ENCODE measurements around the gene CDK14. TPM values are rescaled to one million over a fixed set of nuclear protein-coding genes. Genes with fewer than 3 reads are reported as not detected.

Gene CDK14
- total RNA-seq, 1 donor from 2014 or later, result 1.1 TPM

GRCh38 chr7:91025906-91026390, 429.8 kb downstream of the CDK14 start:
- no peak for ATAC-seq

- no peak for ATAC-seq
These were observed 433.6 kb downstream of the CDK14 start for GRCh38 chr7:91029688-91030087.

- ATAC-seq, result no peak
These were observed 434.7 kb downstream of the CDK14 start for GRCh38 chr7:91030680-91031380.

- ATAC-seq, result no peak
These were observed 435.6 kb downstream of the CDK14 start for GRCh38 chr7:91031757-91032156.

- no peak for ATAC-seq
These were observed 437.5 kb downstream of the CDK14 start for GRCh38 chr7:91033574-91033973.

GRCh38 chr7:91034459-91035368, 438.6 kb downstream of the CDK14 start:
- no peak for ATAC-seq

- ATAC-seq, result no peak
These were observed 442.9 kb downstream of the CDK14 start for GRCh38 chr7:91039033-91039432.

- no peak for ATAC-seq
These were observed 445.0 kb downstream of the CDK14 start for GRCh38 chr7:91041141-91041540.

- ATAC-seq, result no peak
These were observed 445.9 kb downstream of the CDK14 start for GRCh38 chr7:91041901-91042484.

- no peak for ATAC-seq
These were observed 447.1 kb downstream of the CDK14 start for GRCh38 chr7:91043186-91043585.

- no peak for ATAC-seq
These were observed 448.0 kb downstream of the CDK14 start for GRCh38 chr7:91043924-91044645.

GRCh38 chr7:91045606-91046005, 449.5 kb downstream of the CDK14 start:
- no peak for ATAC-seq

- no peak for ATAC-seq
These were observed 450.4 kb downstream of the CDK14 start for GRCh38 chr7:91046322-91047089.

- ATAC-seq, result no peak
These were observed 451.5 kb downstream of the CDK14 start for GRCh38 chr7:91047636-91048035.

GRCh38 chr7:91050677-91051076, 454.6 kb downstream of the CDK14 start:
- ATAC-seq, result no peak

- ATAC-seq, result no peak
These were observed 455.8 kb downstream of the CDK14 start for GRCh38 chr7:91051966-91052365.

GRCh38 chr7:91054374-91054773, 458.3 kb downstream of the CDK14 start:
- no peak for ATAC-seq

- ATAC-seq, result no peak
These were observed 459.1 kb downstream of the CDK14 start for GRCh38 chr7:91055219-91055618.

GRCh38 chr7:91062713-91063112, 466.6 kb downstream of the CDK14 start:
- ATAC-seq, result no peak

- no peak for ATAC-seq
These were observed 467.9 kb downstream of the CDK14 start for GRCh38 chr7:91064052-91064451.

GRCh38 chr7:91064938-91065337, 468.8 kb downstream of the CDK14 start:
- ATAC-seq, result no peak

- ATAC-seq, result no peak
These were observed 470.5 kb downstream of the CDK14 start for GRCh38 chr7:91066627-91067026.

Data from esophagus mucosa (tissue), 1 donor.